A673 (cell line): Measurements from ENCODE around the gene ANKS1B.

ENCODE experiments used
- EZH2 ChIP-seq: fragments of 200-600 bp; sonication (generic); IDR thresholded peaks from 2 replicates; pipeline ENCODE4 v1.6.1; 2017; ENCODE audit warnings: borderline replicate concordance, low read depth, mild to moderate bottlenecking, mixed read lengths, antibody characterized with exemption, low read length; ENCODE audit not compliant: poor library complexity, severe bottlenecking
- TF ChIP-seq, protein P1 (sequence below): fragments of 300-800, 200-600 bp; sonication (generic); conservative IDR thresholded peaks from 2 replicates; pipeline ENCODE4 v1.5.1; 2017; ENCODE audit warnings: low read depth, mild to moderate bottlenecking, antibody characterized with exemption, low read length, moderate library complexity, mixed read lengths

DNA sequence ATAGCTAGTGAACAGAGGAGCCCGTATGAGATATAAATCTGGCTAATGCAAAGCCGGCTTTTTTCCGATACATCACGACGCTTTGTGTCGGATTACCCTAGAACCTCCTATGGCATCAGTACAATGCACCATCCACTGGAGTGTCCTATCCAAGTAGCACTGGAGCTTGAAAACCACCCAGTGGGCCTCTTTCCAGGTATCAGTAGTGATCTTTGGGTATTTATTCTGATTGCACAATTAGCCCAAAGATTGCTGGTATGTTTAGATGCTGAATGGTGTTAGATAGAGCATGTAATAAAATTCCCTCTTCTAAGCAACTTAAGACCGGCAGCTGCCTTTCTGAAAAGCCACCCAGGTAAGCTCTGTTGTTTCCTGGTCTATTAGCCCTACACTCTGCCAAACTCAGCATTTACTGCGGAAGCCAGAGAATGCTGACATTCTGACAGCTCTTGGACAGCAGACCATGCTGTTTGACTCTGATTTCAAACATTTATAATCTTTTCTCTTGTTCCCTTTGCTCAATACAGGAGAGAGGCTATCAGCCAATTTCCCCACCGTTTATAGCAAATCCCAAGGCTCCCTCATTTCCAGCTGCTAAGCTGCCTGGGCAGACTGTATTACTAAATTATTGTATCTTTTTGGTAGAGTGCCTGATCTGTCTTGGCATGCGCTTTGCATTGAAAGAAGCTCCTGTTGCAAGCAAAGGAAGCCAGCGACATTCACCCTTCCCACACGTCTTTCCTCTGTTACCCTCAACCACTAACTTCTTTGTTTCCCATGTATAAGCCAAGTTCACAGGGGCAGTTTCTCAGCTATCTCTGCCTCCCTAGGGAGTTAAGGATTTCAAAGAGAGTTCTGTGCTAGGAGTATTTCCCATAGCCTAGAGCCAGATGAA, 725.4 kb downstream of the ANKS1B start:
- TF ChIP-seq, protein P1, sequence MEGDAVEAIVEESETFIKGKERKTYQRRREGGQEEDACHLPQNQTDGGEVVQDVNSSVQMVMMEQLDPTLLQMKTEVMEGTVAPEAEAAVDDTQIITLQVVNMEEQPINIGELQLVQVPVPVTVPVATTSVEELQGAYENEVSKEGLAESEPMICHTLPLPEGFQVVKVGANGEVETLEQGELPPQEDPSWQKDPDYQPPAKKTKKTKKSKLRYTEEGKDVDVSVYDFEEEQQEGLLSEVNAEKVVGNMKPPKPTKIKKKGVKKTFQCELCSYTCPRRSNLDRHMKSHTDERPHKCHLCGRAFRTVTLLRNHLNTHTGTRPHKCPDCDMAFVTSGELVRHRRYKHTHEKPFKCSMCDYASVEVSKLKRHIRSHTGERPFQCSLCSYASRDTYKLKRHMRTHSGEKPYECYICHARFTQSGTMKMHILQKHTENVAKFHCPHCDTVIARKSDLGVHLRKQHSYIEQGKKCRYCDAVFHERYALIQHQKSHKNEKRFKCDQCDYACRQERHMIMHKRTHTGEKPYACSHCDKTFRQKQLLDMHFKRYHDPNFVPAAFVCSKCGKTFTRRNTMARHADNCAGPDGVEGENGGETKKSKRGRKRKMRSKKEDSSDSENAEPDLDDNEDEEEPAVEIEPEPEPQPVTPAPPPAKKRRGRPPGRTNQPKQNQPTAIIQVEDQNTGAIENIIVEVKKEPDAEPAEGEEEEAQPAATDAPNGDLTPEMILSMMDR, result no peak
- no peak for TF ChIP-seq EZH2
